IPS-18a (cell line): ENCODE measurements around the gene GPR61.

Experiments
- H3K27ac ChIP-seq: one replicate; pipeline ENCODE4 v1.5.1; 2013; ENCODE audit warnings: low read length
- H3K27me3 ChIP-seq: one replicate; pipeline ENCODE4 v1.6.1; 2013; ENCODE audit warnings: mild to moderate bottlenecking, low read length; ENCODE audit not compliant: control insufficient read depth, insufficient read depth
- H3K36me3 ChIP-seq: one replicate; pipeline ENCODE4 v1.6.1; 2013; ENCODE audit warnings: low read depth, low read length; ENCODE audit not compliant: control insufficient read depth
- H3K4me1 ChIP-seq: one replicate; pipeline ENCODE4 v1.6.1; 2013; ENCODE audit warnings: low read depth, low read length; ENCODE audit not compliant: control insufficient read depth
- H3K4me3 ChIP-seq: one replicate; pipeline ENCODE4 v1.5.1; 2013; ENCODE audit warnings: low read length
- H3K9ac ChIP-seq: one replicate; pipeline ENCODE4 v1.6.1; 2013; ENCODE audit warnings: mild to moderate bottlenecking, low read length, moderate library complexity
- H3K9me3 ChIP-seq: one replicate; pipeline ENCODE4 v1.6.1; 2013; ENCODE audit warnings: low read depth, low read length; ENCODE audit not compliant: control insufficient read depth

GPR61 gene

GRCh38 chr1:109539676-109540075, at the start of gene GPR61:
TSS of gene GPR61 (plus strand) at chr1:109539872. CDS start at chr1:109543023, 3,151 bp downstream.
- H3K4me3 ChIP-seq, result no peak within 1 kb of the TSS
- H3K9me3 ChIP-seq, result no peaks in the 10 kb centered on the region
- no peak within 1 kb of the TSS for H3K27ac ChIP-seq
- H3K27me3 ChIP-seq, result no peaks in the 10 kb centered on the region
- no peak within 1 kb of the TSS for H3K9ac ChIP-seq
- H3K36me3 ChIP-seq, result no peaks in the 10 kb centered on the region
- H3K4me1 ChIP-seq, result no peaks in the 10 kb centered on the region

GRCh38 chr1:109490029-109490933, 49.4 kb upstream of the GPR61 start:
- Histone ChIP-seq H3K27ac (no peak overlapping the region), H3K9ac (no peak overlapping the region), H3K36me3 (peaks cover 9% of the 10 kb centered on the region), H3K27me3 (no peaks in the 10 kb centered on the region), H3K4me1 (peaks cover 8% of the 10 kb centered on the region), H3K9me3 (no peaks in the 10 kb centered on the region), H3K4me3 (no peak overlapping the region)

- no peak overlapping the region for H3K4me3 ChIP-seq
- no peak overlapping the region for H3K9ac ChIP-seq
- H3K4me1 ChIP-seq, result peaks cover 4% of the 10 kb centered on the region
- H3K27ac ChIP-seq, result no peak overlapping the region
- no peaks in the 10 kb centered on the region for H3K27me3 ChIP-seq
- no peaks in the 10 kb centered on the region for H3K9me3 ChIP-seq
- peaks cover 9% of the 10 kb centered on the region for H3K36me3 ChIP-seq
These were observed 48.8 kb upstream of the GPR61 start for GRCh38 chr1:109490934-109491302.

- no peak overlapping the region for H3K9ac ChIP-seq
- H3K36me3 ChIP-seq, result peaks cover 9% of the 10 kb centered on the region
These were observed 48.3 kb upstream of the GPR61 start for GRCh38 chr1:109491372-109491771.

GRCh38 chr1:109492779-109493178, 46.9 kb upstream of the GPR61 start:
- H3K27me3 ChIP-seq, result no peaks in the 10 kb centered on the region
- H3K27ac ChIP-seq, result no peak overlapping the region
- H3K9me3 ChIP-seq, result no peaks in the 10 kb centered on the region
- H3K36me3 ChIP-seq, result peaks cover 9% of the 10 kb centered on the region
- peaks cover 4% of the 10 kb centered on the region for H3K4me1 ChIP-seq
- H3K4me3 ChIP-seq, result no peak overlapping the region
- no peak overlapping the region for H3K9ac ChIP-seq

More at GRCh38 chr1:109491372-109491771, 48.3 kb upstream of the GPR61 start:
- H3K27me3 ChIP-seq, result no peaks in the 10 kb centered on the region
- H3K27ac ChIP-seq, result no peak overlapping the region
- H3K9me3 ChIP-seq, result no peaks in the 10 kb centered on the region
- no peak overlapping the region for H3K4me3 ChIP-seq
- peaks cover 4% of the 10 kb centered on the region for H3K4me1 ChIP-seq

GRCh38 chr1:109493227-109493626, 46.4 kb upstream of the GPR61 start:
- H3K9ac ChIP-seq, result no peak overlapping the region
- H3K27ac ChIP-seq, result no peak overlapping the region
- H3K4me3 ChIP-seq, result no peak overlapping the region
- peaks cover 9% of the 10 kb centered on the region for H3K36me3 ChIP-seq
- H3K4me1 ChIP-seq, result peaks cover 7% of the 10 kb centered on the region
- H3K9me3 ChIP-seq, result no peaks in the 10 kb centered on the region
- H3K27me3 ChIP-seq, result no peaks in the 10 kb centered on the region

GRCh38 chr1:109493805-109494539, 45.7 kb upstream of the GPR61 start, which contains the start of gene CYB561D1:
TSS of gene CYB561D1 (plus strand) at chr1:109494094. CDS start at chr1:109494140, 46 bp downstream.
- peak within 1 kb of the TSS; percentile 27 for H3K9ac ChIP-seq
- no peaks in the 10 kb centered on the region for H3K27me3 ChIP-seq
- no peak within 1 kb of the TSS for H3K27ac ChIP-seq
- peak within 1 kb of the TSS; percentile 83 for H3K4me3 ChIP-seq
- peaks cover 13% of the 10 kb centered on the region for H3K4me1 ChIP-seq
- H3K9me3 ChIP-seq, result no peaks in the 10 kb centered on the region
- H3K36me3 ChIP-seq, result peaks cover 8% of the 10 kb centered on the region

GRCh38 chr1:109495738-109496137, 43.9 kb upstream of the GPR61 start:
- peaks cover 3% of the 10 kb centered on the region for H3K36me3 ChIP-seq
- H3K9me3 ChIP-seq, result no peaks in the 10 kb centered on the region
- no peaks in the 10 kb centered on the region for H3K27me3 ChIP-seq
- peaks cover 13% of the 10 kb centered on the region for H3K4me1 ChIP-seq
- no peak overlapping the region for H3K27ac ChIP-seq
- H3K9ac ChIP-seq, result no peak overlapping the region
- H3K4me3 ChIP-seq, result no peak overlapping the region

- Histone ChIP-seq H3K27me3 (no peaks in the 10 kb centered on the region), H3K27ac (no peak overlapping the region), H3K4me1 (peaks cover 13% of the 10 kb centered on the region), H3K4me3 (no peak overlapping the region), H3K36me3 (no peaks in the 10 kb centered on the region), H3K9me3 (no peaks in the 10 kb centered on the region), H3K9ac (no peak overlapping the region)
These were observed 42.1 kb upstream of the GPR61 start for GRCh38 chr1:109497449-109498160.

GRCh38 chr1:109498161-109498801, 41.4 kb upstream of the GPR61 start:
- Histone ChIP-seq H3K9ac (no peak overlapping the region), H3K27me3 (no peaks in the 10 kb centered on the region), H3K36me3 (no peaks in the 10 kb centered on the region), H3K9me3 (no peaks in the 10 kb centered on the region), H3K4me1 (peaks cover 13% of the 10 kb centered on the region), H3K27ac (no peak overlapping the region), H3K4me3 (no peak overlapping the region)

GRCh38 chr1:109499081-109499480, 40.6 kb upstream of the GPR61 start:
- Histone ChIP-seq H3K27me3 (no peaks in the 10 kb centered on the region), H3K9me3 (no peaks in the 10 kb centered on the region), H3K27ac (no peak overlapping the region), H3K4me3 (no peak overlapping the region), H3K36me3 (no peaks in the 10 kb centered on the region), H3K4me1 (peaks cover 9% of the 10 kb centered on the region), H3K9ac (no peak overlapping the region)
